Astrocyte of the cerebellum (primary cell): ENCODE results near the gene ABCB8.
A peak's percentile ranks its signal among the peaks of the same experiment; 100 is the strongest.

Source experiments
- DNase-seq: peaks from one replicate; pipeline ENCODE4 v3.0.0-alpha.2; 2011; ENCODE audit warnings: low read depth
- H3K4me3 ChIP-seq: 2 replicates; pipeline ENCODE4 v1.5.1; 2011; ENCODE audit warnings: mild to moderate bottlenecking, low read depth, low read length, moderate library complexity
- in situ Hi-C: cut with HindIII; loops from 2 replicates; pipeline ENCODE4 v1.10.0; 2017; ENCODE audit warnings: low sequenced_read_pairs
- TF ChIP-seq, protein P1 (sequence below): IDR thresholded peaks from 2 replicates; pipeline ENCODE4 v1.5.1; 2012; ENCODE audit warnings: low read length, low read depth, moderate library complexity, mild to moderate bottlenecking; ENCODE audit errors: missing control alignments

Gene ABCB8

DNA sequence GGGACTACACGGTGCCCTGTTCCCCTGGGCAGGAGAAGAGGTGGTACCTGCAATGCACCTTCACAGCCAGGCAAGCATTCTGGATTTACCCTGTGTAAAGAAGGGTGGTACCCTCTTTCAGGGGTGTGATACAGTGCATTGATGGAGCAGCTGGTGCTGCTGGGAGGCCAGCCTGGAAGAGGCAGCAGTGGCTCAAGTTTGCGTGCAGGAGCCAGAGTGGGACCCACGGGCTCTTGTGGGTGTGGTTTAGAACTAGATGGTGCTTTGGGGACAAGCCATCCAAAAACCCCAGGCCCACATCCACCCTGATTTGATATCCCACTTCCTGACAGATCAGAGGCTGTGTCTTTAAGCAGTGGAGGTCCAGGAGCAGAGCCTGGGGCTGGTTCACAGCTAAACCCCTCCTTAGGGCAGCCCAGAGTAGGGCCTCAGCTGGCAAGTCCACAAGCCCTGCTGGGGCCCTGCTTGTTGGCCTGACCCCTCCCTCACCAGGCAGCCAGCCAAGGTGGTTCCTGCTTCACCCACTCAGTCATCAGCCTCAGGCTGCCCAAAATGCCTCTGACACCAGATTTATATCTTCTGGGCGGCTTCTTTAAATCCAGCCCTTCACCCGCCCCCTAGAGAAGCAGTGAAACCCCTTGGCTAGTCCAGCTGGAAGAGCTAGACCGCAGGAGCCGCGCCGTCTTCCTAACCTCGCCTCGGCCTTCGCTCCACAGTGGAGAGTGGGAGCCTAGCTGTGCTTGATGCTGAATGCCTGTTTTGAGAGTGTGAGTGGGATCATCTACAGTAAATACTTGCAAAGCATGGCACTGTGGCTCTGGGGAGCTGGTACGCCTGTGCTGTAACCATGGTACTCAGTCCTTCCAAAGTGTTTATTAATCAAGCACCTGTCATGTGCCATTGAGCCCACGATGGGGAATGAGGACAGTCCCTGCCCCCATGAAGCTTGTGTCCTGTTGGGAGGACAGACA lies 18.6 kb downstream of the ABCB8 start:
- TF ChIP-seq, protein P1, sequence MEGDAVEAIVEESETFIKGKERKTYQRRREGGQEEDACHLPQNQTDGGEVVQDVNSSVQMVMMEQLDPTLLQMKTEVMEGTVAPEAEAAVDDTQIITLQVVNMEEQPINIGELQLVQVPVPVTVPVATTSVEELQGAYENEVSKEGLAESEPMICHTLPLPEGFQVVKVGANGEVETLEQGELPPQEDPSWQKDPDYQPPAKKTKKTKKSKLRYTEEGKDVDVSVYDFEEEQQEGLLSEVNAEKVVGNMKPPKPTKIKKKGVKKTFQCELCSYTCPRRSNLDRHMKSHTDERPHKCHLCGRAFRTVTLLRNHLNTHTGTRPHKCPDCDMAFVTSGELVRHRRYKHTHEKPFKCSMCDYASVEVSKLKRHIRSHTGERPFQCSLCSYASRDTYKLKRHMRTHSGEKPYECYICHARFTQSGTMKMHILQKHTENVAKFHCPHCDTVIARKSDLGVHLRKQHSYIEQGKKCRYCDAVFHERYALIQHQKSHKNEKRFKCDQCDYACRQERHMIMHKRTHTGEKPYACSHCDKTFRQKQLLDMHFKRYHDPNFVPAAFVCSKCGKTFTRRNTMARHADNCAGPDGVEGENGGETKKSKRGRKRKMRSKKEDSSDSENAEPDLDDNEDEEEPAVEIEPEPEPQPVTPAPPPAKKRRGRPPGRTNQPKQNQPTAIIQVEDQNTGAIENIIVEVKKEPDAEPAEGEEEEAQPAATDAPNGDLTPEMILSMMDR = no peak
- H3K4me3 ChIP-seq = no peak overlapping the region
- in situ Hi-C loops = no loop called here
- DNase-seq = no peak

DNA sequence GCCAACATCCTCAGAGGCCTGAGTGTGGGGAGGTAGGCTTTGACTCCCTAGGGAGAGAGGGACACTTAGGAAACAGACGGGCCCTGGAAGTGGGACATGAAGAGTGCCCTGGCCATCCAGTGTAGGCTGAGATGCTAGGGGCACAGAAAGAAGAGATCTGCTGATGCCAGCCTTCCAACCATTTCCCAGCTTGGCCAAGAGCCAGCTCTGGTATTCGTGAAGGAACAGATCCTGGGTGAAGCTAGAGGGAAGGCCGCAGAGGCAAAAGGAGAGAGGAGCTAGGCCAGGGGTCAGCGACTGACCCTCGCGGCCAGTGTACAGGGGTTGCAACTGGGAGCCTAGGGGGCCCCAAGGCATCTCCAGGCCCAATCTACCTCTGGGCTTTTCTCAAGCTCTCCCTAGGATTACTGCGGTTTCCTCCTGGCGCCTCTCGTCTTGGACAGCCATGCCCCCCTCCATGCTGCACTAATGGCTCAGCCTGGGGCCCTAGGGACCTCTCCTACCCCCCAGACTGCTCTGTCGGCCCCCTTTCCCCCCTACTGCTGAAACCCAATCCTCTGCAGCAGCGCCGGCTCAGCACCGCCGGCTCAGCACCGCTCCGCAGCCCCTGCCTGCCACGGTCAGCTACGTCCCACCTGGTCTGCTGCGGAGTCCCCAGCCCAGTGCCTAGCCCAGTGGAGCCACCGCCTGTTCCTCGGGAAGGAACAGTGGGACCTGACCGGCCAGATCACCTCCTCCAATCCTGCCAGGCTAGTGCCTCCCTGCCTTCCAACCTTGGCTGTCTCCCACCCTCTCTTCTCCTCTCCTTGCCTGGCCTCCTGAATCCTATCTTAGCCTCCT lies 19.9 kb downstream of the ABCB8 start, which contains the start of gene ASIC3:
Gene ASIC3 (plus strand): TSS at position 556 of the 840 bp plus-strand sequence. CDS start 355 bp downstream, outside the sequence.
- DNase-seq = no peak
- in situ Hi-C loops = no loop called here
- H3K4me3 ChIP-seq = no peak within 1 kb of the TSS
- TF ChIP-seq, protein P1 = no peak

DNA sequence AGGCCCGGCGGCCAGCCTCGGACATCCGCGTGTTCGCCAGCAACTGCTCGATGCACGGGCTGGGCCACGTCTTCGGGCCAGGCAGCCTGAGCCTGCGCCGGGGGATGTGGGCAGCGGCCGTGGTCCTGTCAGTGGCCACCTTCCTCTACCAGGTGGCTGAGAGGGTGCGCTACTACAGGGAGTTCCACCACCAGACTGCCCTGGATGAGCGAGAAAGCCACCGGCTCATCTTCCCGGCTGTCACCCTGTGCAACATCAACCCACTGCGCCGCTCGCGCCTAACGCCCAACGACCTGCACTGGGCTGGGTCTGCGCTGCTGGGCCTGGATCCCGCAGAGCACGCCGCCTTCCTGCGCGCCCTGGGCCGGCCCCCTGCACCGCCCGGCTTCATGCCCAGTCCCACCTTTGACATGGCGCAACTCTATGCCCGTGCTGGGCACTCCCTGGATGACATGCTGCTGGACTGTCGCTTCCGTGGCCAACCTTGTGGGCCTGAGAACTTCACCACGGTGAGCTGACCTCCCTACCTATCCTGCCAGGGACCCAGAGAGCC lies 20.7 kb downstream of the ABCB8 start:
- no peak for DNase-seq
- in situ Hi-C loops = no loop called here
- TF ChIP-seq, protein P1 = no peak
- no peak overlapping the region for H3K4me3 ChIP-seq

DNA sequence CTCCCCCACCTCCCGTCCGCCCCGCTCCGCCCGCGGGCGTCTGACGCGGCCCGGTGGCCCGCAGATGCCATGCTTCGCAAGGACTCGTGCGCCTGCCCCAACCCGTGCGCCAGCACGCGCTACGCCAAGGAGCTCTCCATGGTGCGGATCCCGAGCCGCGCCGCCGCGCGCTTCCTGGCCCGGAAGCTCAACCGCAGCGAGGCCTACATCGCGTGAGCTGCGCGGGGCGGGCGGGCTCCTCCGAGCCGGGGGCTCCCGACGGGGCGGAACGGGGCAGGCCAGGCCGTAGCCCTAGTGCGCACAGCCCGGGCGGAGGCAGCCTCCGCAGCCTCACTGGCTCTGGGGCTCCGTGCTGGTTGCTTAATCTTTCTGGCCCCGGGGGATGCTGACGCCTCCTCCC lies 22.9 kb downstream of the ABCB8 start:
- in situ Hi-C loops = no loop called here
- DNase-seq = peak; percentile 27
- H3K4me3 ChIP-seq = no peak overlapping the region
- TF ChIP-seq, protein P1 = no peak

DNA sequence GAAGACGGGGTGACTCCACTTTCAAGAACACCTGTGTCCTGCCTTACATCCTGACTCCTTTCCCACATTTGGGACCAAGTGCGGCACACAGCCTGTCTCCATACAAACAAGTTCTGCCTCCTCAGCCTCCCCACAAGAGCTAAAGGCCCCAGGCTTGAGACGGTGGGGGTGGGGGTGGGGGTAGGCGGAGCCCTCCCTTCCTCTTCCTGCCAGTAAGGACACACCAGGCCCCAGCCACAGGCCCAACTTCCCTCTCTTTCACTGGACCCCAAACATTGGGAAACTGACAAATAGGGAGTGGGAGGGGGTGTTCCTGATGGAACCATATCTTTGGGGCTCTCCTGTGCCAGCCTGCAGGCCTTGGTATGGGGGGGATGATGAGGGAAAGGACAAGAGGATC lies 24.8 kb downstream of the ABCB8 start:
- no peak overlapping the region for H3K4me3 ChIP-seq
- DNase-seq = no peak
- TF ChIP-seq, protein P1 = no peak
- in situ Hi-C loops = no loop called here

DNA sequence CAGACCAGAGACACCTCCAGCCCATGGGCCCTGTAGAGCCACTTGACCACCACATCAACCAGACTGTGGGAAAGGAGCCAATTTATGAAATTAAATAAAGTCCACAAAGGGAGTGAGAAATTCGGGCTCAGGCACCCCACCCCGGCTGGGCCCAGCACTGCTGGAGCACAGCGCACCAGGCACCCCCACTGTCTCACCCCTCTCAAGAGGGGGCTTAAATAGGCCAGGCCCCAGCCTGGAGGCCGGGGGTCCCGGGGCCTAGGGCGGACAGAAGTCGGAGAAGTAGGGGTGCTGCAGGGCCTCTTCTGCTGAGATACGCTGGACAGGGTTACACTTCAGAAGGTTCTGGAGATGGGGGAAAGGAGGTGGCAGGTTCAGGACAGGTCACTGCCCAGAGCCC lies 25.5 kb downstream of the ABCB8 start:
- in situ Hi-C loops = no loop called here
- DNase-seq = no peak
- H3K4me3 ChIP-seq = no peak overlapping the region
- TF ChIP-seq, protein P1 = no peak
